Right atrium auricular region (tissue), 2 donors: ENCODE data around the gene CAPZB. TPM values are rescaled to one million over a fixed set of nuclear protein-coding genes. Genes with fewer than 3 reads are reported as not detected.

ENCODE experiments used
- DNase-seq: peaks from one replicate; pipeline ENCODE4 v3.0.0-alpha.2; 2019; ENCODE audit warnings: low spot score
- H3K27ac ChIP-seq, 2 donors: fragments of 200-600 bp; sonication (generic); 1 replicate in 1 of 2; 2 replicates in 1 of 2; pipeline ENCODE4 v1.5.1; 2016 to 2019
- H3K27me3 ChIP-seq, 2 donors: fragments of 200-600 bp; sonication (generic); one replicate each; pipeline versions ENCODE4 v1.5.1 to v1.6.0; 2017 to 2019
- H3K36me3 ChIP-seq: fragments of 200-600 bp; sonication (generic); one replicate; pipeline ENCODE4 v1.5.1; 2016
- H3K4me1 ChIP-seq, 2 donors: fragments of 200-600 bp; sonication (generic); one replicate each; pipeline versions ENCODE4 v1.5.1 to v1.6.0; 2017 to 2019
- H3K4me3 ChIP-seq, 2 donors: fragments of 200-600 bp; sonication (generic); 1 replicate in 1 of 2; 2 replicates in 1 of 2; pipeline ENCODE4 v1.5.1; 2017 to 2019; ENCODE audit warnings: mild to moderate bottlenecking in 1 of 2, moderate library complexity in 1 of 2
- H3K9me3 ChIP-seq, 2 donors: fragments of 200-600 bp; sonication (generic); one replicate each; pipeline ENCODE4 v1.5.1; 2019
- CTCF ChIP-seq, 2 donors: fragments of 200-600 bp; sonication (generic); IDR thresholded peaks; one replicate each; pipeline ENCODE4 v1.5.1; 2019; ENCODE audit warnings: antibody characterized with exemption in 2 of 2
- total RNA-seq, 2 donors: library from RNA; depleted of rRNA; stranded (reverse); fragments of >200 nt; gene quantifications; one replicate each; pipeline ENCODE4 v1.1.0, GENCODE V29; 2016

CAPZB gene
- total RNA-seq, 2 donors from 2014 or later: 87.8 to 122 TPM

- no peak for DNase-seq
These were observed 971 bp downstream of the CAPZB start for GRCh38 chr1:19484338-19484797.

GRCh38 chr1:19483691-19484090, 1.6 kb downstream of the CAPZB start:
- Histone ChIP-seq H3K4me1 (peaks cover 0 to 82% of the 10 kb centered on the region in 2 donors), H3K27ac (peak overlapping the region; percentile 96), H3K4me3 (peak overlapping the region; percentile 70 to 92), H3K36me3 (peaks cover 8% of the 10 kb centered on the region), H3K9me3 (no peaks in the 10 kb centered on the region), H3K27me3 (no peaks in the 10 kb centered on the region)
- no peak for TF ChIP-seq CTCF (IDR thresholded peaks at IDR 0.05)
- no peak for DNase-seq

More at GRCh38 chr1:19484338-19484797, 971 bp downstream of the CAPZB start:
- H3K36me3 ChIP-seq: peaks cover 8% of the 10 kb centered on the region
- peak overlapping the region; percentile 70 to 92 for H3K4me3 ChIP-seq
- peaks cover 0 to 75% of the 10 kb centered on the region in 2 donors for H3K4me1 ChIP-seq
- no peaks in the 10 kb centered on the region for H3K27me3 ChIP-seq
- TF ChIP-seq CTCF (IDR thresholded peaks at IDR 0.05): no peak
- H3K27ac ChIP-seq: peak overlapping the region; percentile 96
- no peaks in the 10 kb centered on the region for H3K9me3 ChIP-seq

- H3K9me3 ChIP-seq: no peaks in the 10 kb centered on the region
- peaks cover 8% of the 10 kb centered on the region for H3K36me3 ChIP-seq
- TF ChIP-seq CTCF (IDR thresholded peaks at IDR 0.05): no peak
- H3K4me1 ChIP-seq: peaks cover 0 to 86% of the 10 kb centered on the region in 2 donors
- H3K27me3 ChIP-seq: no peaks in the 10 kb centered on the region
- no peak for DNase-seq
- H3K27ac ChIP-seq: peak overlapping the region; percentile 96
- peak overlapping the region in 1 of 2 donors; percentile 92 for H3K4me3 ChIP-seq
These were observed 2.1 kb downstream of the CAPZB start for GRCh38 chr1:19483261-19483660.

- no peaks in the 10 kb centered on the region for H3K9me3 ChIP-seq
- no peak for DNase-seq
- H3K27ac ChIP-seq: peak overlapping the region; percentile 6 to 12
- no peak for TF ChIP-seq CTCF (IDR thresholded peaks at IDR 0.05)
- H3K27me3 ChIP-seq: no peaks in the 10 kb centered on the region
- H3K36me3 ChIP-seq: peaks cover 8% of the 10 kb centered on the region
- no peak overlapping the region for H3K4me3 ChIP-seq
- H3K4me1 ChIP-seq: peaks cover 0 to 87% of the 10 kb centered on the region in 2 donors
These were observed 3.4 kb downstream of the CAPZB start for GRCh38 chr1:19481826-19482398.

GRCh38 chr1:19480282-19480681, 5.1 kb downstream of the CAPZB start:
- Histone ChIP-seq H3K4me3 (no peak overlapping the region), H3K4me1 (peaks cover 0 to 94% of the 10 kb centered on the region in 2 donors), H3K27me3 (no peaks in the 10 kb centered on the region), H3K27ac (no peak overlapping the region), H3K9me3 (no peaks in the 10 kb centered on the region), H3K36me3 (peaks cover 8% of the 10 kb centered on the region)
- DNase-seq: no peak
- TF ChIP-seq CTCF (IDR thresholded peaks at IDR 0.05): no peak
